Uterus (tissue), 4 donors: ENCODE measurements around the gene PPP2R2D. TPM values are rescaled to one million over a fixed set of nuclear protein-coding genes. Genes with fewer than 3 reads are reported as not detected.
A peak's percentile ranks its signal among the peaks of the same experiment; 100 is the strongest.

ENCODE experiments used
- DNase-seq, 2 donors: peaks; one replicate each; pipeline ENCODE4 v3.0.0-alpha.2; 2019 to 2020
- H3K27ac ChIP-seq, 2 donors: fragments of 200-600 bp; sonication (generic); 1 replicate in 1 of 2; 2 replicates in 1 of 2; pipeline ENCODE4 v1.5.1; 2016 to 2018
- H3K27me3 ChIP-seq, 2 donors: fragments of 200-600 bp; sonication (generic); one replicate each; pipeline ENCODE4 v1.5.1; 2018 to 2019; ENCODE audit warnings: control low read depth in 1 of 2
- H3K36me3 ChIP-seq, 2 donors: fragments of 200-600 bp; sonication (generic); one replicate each; pipeline ENCODE4 v1.5.1; 2019; ENCODE audit warnings: control low read depth in 1 of 2
- H3K4me1 ChIP-seq, 2 donors: fragments of 200-600 bp; sonication (generic); one replicate each; pipeline ENCODE4 v1.5.1; 2018 to 2019; ENCODE audit warnings: control low read depth in 1 of 2
- H3K4me3 ChIP-seq, 2 donors: fragments of 200-600 bp; sonication (generic); 1 replicate in 1 of 2; 2 replicates in 1 of 2; pipeline ENCODE4 v1.5.1; 2018 to 2019; ENCODE audit warnings: mild to moderate bottlenecking in 1 of 2
- H3K9me3 ChIP-seq, 2 donors: fragments of 200-600 bp; sonication (generic); one replicate each; pipeline ENCODE4 v1.5.1; 2019; ENCODE audit warnings: control low read depth in 1 of 2
- POLR2A ChIP-seq, 2 donors: fragments of 450-650 bp; IDR thresholded peaks; one replicate each; pipeline ENCODE4 v1.6.1; 2016; ENCODE audit warnings: antibody characterized with exemption in 2 of 2, mild to moderate bottlenecking in 1 of 2, moderate library complexity in 1 of 2
- intact Hi-C: fragments of 100-400 bp; cut with DNase I; formaldehyde crosslinking; loops from one replicate; pipeline ENCODE4 v1.15.1; 2023; ENCODE audit warnings: low total_unique reads
- total RNA-seq, 4 donors: library from RNA; depleted of rRNA in 3 of 4; stranded (reverse); fragments of >200 nt in 3 of 4; gene quantifications; one replicate each; pipeline versions ENCODE4 v1.1.0 to v1.2.4, GENCODE V29; 2014 to 2023
- TF ChIP-seq, protein P1 (sequence below), 4 experiments: fragments of 200-600 bp in 2 of 4; fragments of 450-650 bp in 2 of 4; sonication (generic) in 2 of 4; IDR thresholded peaks; one replicate each; pipeline ENCODE4 v1.5.1; 2016 to 2019; ENCODE audit warnings: antibody characterized with exemption in 4 of 4, mild to moderate bottlenecking in 2 of 4, moderate library complexity in 1 of 4
- donor health status: DM: yes; HTN: yes; CAD: no.

The PPP2R2D gene
- total RNA-seq, 4 donors from 2014 or later: 21.2 to 43.2 (median 36.3) TPM

DNA sequence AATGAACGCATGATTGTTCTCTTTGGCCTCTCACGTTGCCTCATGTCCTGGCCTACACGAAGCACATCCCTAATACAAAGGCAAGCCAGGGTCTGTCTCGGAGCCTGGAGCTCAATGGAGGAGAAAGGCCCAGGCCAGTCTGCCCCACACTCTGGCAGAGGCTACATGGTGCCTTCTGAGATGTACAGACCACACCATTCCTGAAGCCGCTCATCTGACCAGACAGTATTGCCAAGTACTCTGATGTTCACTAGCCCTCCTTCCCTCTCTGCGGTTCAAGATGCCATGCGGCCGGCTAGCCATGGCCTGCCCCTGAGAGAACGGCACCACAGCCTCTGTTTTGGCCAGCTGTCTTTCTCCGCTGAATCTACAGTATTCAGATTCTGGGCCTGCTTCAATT is 75.0 kb downstream of the PPP2R2D start:
- intact Hi-C loops: loop anchor here (10.0 kb wide), 1 partner anchor 71 kb away; the partner anchor contains the start of gene PPP2R2D
- H3K36me3 ChIP-seq: no peaks in the 10 kb centered on the region
- H3K4me3 ChIP-seq: no peak overlapping the region
- TF ChIP-seq, protein P1, sequence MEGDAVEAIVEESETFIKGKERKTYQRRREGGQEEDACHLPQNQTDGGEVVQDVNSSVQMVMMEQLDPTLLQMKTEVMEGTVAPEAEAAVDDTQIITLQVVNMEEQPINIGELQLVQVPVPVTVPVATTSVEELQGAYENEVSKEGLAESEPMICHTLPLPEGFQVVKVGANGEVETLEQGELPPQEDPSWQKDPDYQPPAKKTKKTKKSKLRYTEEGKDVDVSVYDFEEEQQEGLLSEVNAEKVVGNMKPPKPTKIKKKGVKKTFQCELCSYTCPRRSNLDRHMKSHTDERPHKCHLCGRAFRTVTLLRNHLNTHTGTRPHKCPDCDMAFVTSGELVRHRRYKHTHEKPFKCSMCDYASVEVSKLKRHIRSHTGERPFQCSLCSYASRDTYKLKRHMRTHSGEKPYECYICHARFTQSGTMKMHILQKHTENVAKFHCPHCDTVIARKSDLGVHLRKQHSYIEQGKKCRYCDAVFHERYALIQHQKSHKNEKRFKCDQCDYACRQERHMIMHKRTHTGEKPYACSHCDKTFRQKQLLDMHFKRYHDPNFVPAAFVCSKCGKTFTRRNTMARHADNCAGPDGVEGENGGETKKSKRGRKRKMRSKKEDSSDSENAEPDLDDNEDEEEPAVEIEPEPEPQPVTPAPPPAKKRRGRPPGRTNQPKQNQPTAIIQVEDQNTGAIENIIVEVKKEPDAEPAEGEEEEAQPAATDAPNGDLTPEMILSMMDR (IDR thresholded peaks at IDR 0.05): no peak
- no peak for TF ChIP-seq POLR2A (IDR thresholded peaks at IDR 0.05)
- H3K9me3 ChIP-seq: no peaks in the 10 kb centered on the region
- no peak overlapping the region for H3K27ac ChIP-seq
- H3K27me3 ChIP-seq: no peaks in the 10 kb centered on the region
- DNase-seq: no peak
- peaks cover 0 to 8% of the 10 kb centered on the region in 2 donors for H3K4me1 ChIP-seq

DNA sequence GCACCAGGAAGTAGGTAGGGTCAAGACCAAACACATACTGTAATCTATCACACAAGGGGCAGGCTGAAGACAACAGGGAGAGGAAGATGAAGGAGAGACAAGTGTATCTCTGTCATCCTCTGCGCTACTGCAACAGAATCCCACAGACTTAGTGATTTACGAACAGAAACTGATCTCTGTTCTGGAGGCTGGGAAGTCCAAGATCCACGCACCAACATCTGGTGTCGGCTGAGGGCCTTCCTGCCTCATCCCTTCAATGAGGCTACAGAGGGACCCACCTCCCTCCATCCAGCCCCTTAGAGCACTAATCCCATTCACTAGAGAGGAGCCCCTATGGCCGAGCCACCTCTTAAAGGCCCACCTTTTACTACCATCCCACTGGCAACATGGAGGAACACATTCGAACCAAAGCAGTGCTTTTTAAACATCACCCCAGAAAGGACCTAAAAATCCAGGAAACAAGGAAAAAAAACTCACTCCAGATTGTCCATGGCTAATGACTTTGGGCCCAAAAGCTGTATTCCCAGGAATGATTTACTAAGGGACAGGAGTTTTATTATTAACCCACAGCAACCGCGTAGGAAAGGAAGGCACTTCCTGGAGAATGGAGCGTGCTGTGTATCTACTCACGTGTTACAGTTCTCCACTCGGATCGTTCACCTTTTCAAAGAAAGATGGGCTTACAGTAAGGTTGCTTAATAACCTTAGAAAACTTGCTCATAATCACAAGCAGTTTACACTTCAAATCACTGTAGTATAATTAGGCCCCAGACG is 76.7 kb downstream of the PPP2R2D start:
- Histone ChIP-seq H3K27me3 (no peaks in the 10 kb centered on the region), H3K4me1 (peaks cover 0 to 10% of the 10 kb centered on the region in 2 donors), H3K36me3 (no peaks in the 10 kb centered on the region), H3K27ac (no peak overlapping the region), H3K4me3 (no peak overlapping the region), H3K9me3 (no peaks in the 10 kb centered on the region)
- intact Hi-C loops: loop anchor here (10.0 kb wide), 1 partner anchor 73 kb away; the partner anchor contains the start of gene PPP2R2D
- TF ChIP-seq, protein P1 (IDR thresholded peaks at IDR 0.05): no peak
- no peak for TF ChIP-seq POLR2A (IDR thresholded peaks at IDR 0.05)
- no peak for DNase-seq

DNA sequence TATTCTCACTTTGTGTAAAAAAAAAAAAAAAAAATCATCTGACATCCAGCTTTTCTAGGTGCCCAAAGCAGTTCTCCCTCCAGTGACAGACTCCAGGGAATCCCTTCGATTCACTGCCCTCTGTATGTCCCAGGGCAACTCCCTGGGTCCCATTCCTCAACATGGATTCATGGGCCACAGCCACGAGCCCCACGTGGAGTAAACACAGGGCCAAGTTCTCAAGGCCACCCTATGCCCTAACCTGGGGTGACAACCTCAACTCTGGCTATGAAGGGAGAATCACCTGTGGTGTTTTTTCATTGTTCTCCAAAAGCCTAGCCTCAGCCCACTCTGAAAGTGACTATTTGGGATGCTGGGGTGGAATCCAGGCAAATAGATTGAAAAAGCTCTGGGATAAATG is 77.6 kb downstream of the PPP2R2D start:
- H3K27ac ChIP-seq: no peak overlapping the region
- intact Hi-C loops: loop anchor here (10.0 kb wide), 1 partner anchor 74 kb away; the partner anchor contains the start of gene PPP2R2D

DNA sequence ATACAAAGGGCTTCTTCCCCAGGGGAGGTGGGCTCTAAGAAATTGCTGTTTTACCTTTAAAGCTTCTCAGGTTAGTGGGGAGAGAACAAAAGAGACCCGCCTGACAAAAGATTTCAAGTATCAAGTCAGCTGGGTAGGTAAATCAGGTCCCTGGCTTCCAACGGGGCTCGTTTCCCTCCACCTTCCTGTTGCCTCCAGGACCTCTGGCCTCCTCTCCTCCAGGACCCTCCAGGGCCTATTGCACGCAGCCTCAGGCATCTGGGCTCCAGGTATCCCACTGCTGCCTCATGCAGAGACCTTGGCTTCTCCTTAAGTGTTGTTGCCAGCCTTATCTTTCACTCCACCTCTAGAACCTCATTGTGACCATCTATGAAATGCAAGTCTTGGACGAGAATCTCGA is 78.0 kb downstream of the PPP2R2D start:
- no peak overlapping the region for H3K4me3 ChIP-seq
- no peaks in the 10 kb centered on the region for H3K36me3 ChIP-seq
- intact Hi-C loops: loop anchor here (10.0 kb wide), 1 partner anchor 74 kb away; the partner anchor contains the start of gene PPP2R2D
- DNase-seq: no peak
- H3K4me1 ChIP-seq: peaks cover 0 to 14% of the 10 kb centered on the region in 2 donors
- H3K27me3 ChIP-seq: no peaks in the 10 kb centered on the region
- H3K27ac ChIP-seq: no peak overlapping the region
- H3K9me3 ChIP-seq: no peaks in the 10 kb centered on the region
- TF ChIP-seq POLR2A (IDR thresholded peaks at IDR 0.05): no peak
- TF ChIP-seq, protein P1 (IDR thresholded peaks at IDR 0.05): no peak

More for the DNA sequence above, 77.6 kb downstream of the PPP2R2D start:
- Histone ChIP-seq H3K27me3 (no peaks in the 10 kb centered on the region), H3K9me3 (no peaks in the 10 kb centered on the region), H3K4me3 (no peak overlapping the region), H3K36me3 (no peaks in the 10 kb centered on the region), H3K4me1 (peaks cover 0 to 14% of the 10 kb centered on the region in 2 donors)
- TF ChIP-seq, protein P1 (IDR thresholded peaks at IDR 0.05): no peak
- TF ChIP-seq POLR2A (IDR thresholded peaks at IDR 0.05): no peak
- no peak for DNase-seq

DNA sequence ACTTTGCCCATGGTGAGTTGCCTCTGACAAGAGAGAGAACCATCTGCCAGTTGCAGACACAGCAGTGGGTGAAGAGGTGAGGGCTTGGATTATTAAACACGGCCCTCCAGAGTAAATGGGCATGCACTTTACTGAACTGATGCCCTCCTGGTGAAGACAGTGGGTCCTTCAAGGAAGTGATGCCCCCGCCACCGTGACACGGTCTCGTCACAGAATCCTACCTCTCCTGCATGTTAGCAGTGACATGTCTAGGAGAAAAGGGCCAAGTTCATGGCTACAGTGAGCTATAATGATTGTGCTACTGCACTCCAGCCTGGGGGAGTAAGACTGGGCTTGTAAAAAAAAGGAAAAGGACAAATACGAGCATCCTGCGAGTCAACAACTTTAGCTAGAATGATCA is 78.5 kb downstream of the PPP2R2D start:
- H3K9me3 ChIP-seq: no peaks in the 10 kb centered on the region
- no peak for DNase-seq
- H3K4me3 ChIP-seq: peak overlapping the region in 1 of 2 donors; percentile 64
- no peak overlapping the region for H3K27ac ChIP-seq
- intact Hi-C loops: loop anchor here (10.0 kb wide), 1 partner anchor 75 kb away; the partner anchor contains the start of gene PPP2R2D
- H3K36me3 ChIP-seq: no peaks in the 10 kb centered on the region
- no peak for TF ChIP-seq POLR2A (IDR thresholded peaks at IDR 0.05)
- TF ChIP-seq, protein P1 (IDR thresholded peaks at IDR 0.05): no peak
- H3K4me1 ChIP-seq: peaks cover 0 to 14% of the 10 kb centered on the region in 2 donors
- H3K27me3 ChIP-seq: no peaks in the 10 kb centered on the region
